KOPT-K1 (cell line): ENCODE measurements around the gene FAM83B.
"Not testable (repeated sequence)": the region's sequence is repeated elsewhere in the genome, so short reads cannot be mapped to it uniquely, and the experiment has no call there.

ENCODE experiments used
- H3K27ac ChIP-seq: fragments of 200-600 bp; sonication (generic); 2 replicates; pipeline ENCODE4 v1.5.1; 2016; ENCODE audit warnings: antibody characterized with exemption, mild to moderate bottlenecking, low read depth, low read length; ENCODE audit not compliant: poor library complexity, severe bottlenecking
- H3K36me3 ChIP-seq: fragments of 200-600 bp; sonication (generic); 2 replicates; pipeline ENCODE4 v1.5.1; 2017; ENCODE audit warnings: antibody characterized with exemption, mild to moderate bottlenecking, low read length, moderate library complexity; ENCODE audit not compliant: insufficient read depth
- H3K9me3 ChIP-seq: fragments of 200-600 bp; sonication (generic); 2 replicates; pipeline ENCODE4 v1.5.1; 2017; ENCODE audit warnings: antibody characterized with exemption, low read length, mild to moderate bottlenecking; ENCODE audit not compliant: insufficient read depth, poor library complexity, severe bottlenecking

Gene FAM83B

DNA sequence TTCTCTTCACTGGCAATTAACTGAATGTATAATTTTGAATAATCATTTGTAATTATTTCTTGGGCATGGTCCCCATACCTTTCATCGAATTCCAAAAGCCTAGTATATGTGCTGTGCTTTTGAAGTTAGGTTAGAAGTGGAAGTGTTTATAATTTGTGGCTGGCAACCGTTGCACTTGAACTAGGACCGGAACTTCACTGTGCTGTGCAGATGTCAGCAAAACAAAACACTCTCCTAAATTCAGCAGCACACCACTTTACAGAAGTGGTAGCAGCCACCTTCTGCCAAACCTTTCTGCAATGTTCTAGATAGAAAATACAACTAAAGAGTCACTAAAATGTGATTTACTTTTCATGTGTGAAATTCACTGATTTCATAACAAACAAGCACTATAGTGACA lies 111.9 kb downstream of the FAM83B start:
- H3K36me3 ChIP-seq = no peaks in the 10 kb centered on the region
- no peak overlapping the region for H3K27ac ChIP-seq
- no peaks in the 10 kb centered on the region for H3K9me3 ChIP-seq

DNA sequence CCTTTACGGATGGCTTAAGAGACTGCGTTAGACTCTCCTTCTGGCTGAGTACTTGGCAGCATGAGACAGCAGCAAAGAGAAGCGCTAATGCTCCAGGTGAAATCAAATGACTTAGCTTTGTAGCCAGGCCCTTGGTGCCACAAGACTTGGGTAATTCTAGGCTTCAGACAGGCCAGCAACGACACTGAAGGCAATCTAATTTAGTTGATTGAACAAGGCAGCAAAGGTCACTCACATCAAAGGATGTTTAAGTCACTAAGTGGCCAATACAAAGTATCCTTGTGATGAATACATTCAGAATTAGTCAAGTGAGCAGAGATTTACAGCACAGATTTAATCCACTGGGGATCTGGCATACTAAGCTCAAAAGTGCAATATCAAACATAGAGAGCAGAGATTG lies 113.2 kb downstream of the FAM83B start:
- H3K9me3 ChIP-seq = no peaks in the 10 kb centered on the region
- no peak overlapping the region for H3K27ac ChIP-seq
- no peaks in the 10 kb centered on the region for H3K36me3 ChIP-seq

DNA sequence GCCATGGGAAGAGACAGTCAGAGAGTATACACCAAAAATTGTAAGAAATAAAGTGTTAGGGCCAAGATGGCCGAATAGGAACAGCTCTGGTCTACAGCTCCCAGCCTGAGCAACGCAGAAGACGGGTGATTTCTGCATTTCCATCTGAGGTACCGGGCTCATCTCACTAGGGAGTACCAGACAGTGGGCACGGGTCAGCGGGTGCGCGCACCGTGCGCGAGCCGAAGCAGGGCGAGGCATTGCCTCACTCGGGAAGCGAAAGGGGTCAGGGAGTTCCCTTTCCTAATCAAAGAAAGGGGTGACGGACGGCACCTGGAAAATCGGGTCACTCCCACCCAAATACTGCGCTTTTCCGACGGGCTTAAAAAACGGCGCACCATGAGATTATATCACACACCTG lies 114.8 kb downstream of the FAM83B start:
- not testable (repeated sequence) for H3K36me3 ChIP-seq, H3K9me3 ChIP-seq, H3K27ac ChIP-seq

DNA sequence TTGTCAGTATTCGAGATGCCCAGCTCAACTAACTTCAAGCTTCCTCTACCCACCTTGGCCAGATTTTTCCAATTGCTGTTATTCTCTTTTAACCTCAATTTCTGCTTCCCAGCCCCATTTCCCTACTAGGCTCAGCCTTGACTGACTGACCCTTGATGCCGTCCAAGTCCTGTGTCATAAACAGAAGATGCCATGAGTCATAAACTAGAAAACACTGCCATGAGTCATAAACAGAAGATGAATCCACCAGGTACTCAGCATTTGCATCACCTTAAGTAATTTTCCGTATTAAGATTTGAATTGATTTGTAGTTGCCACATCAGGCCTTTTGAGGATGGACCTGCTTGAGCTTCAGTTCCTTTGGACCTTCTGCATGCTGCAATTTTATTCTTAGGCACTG lies 123.8 kb downstream of the FAM83B start:
- Histone ChIP-seq H3K9me3 (no peaks in the 10 kb centered on the region), H3K36me3 (no peaks in the 10 kb centered on the region), H3K27ac (no peak overlapping the region)

DNA sequence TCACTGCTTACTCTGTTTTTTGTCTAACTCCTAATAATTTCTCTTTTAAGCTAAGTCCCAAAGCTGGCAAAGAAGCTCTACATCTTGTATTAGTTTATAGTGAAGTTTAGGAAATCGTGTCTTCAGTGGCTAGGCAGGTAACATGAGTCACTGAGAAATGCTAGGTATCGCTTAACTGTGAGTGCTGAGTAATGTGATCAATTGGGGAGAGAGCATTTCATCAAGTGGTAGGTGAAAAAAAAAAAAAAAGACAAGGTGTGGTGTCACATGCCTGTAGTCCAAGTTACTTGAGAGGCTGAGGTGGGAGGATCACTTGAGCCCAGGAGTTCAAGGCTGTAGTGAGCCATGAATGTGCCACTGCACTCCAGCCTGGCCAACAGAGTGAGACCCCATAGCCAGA lies 125.3 kb downstream of the FAM83B start:
- Histone ChIP-seq H3K27ac (no peak overlapping the region), H3K9me3 (no peaks in the 10 kb centered on the region), H3K36me3 (no peaks in the 10 kb centered on the region)

DNA sequence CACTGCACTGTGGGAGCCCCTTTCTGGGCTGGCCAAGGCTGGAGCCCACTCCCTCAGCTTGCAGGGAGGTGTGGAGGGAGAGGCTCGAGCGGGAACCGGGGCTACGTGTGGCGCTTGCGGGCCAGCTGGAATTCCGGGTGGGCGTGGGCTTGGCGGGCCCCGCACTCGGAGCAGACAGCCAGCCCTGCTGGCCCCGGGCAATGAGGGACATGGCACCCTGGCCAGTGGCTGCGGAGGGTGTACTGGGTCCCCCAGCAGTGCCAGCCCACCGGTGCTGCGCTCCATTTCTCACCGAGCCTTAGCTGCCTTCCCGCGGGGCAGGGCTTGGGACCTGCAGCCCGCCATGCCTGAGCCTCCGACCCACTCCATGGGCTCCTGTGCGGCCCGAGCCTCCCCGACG lies 132.6 kb downstream of the FAM83B start:
- H3K9me3 ChIP-seq, H3K27ac ChIP-seq, H3K36me3 ChIP-seq: not testable (repeated sequence)

- Histone ChIP-seq H3K9me3 (no peaks in the 10 kb centered on the region), H3K27ac (no peak overlapping the region), H3K36me3 (no peaks in the 10 kb centered on the region)
Measured at GRCh38 chr6:54980511-54981275, 134.1 kb downstream of the FAM83B start.

GRCh38 chr6:54981276-54981609 lies 134.7 kb downstream of the FAM83B start:
- Histone ChIP-seq H3K36me3 (no peaks in the 10 kb centered on the region), H3K9me3 (no peaks in the 10 kb centered on the region), H3K27ac (no peak overlapping the region)

DNA sequence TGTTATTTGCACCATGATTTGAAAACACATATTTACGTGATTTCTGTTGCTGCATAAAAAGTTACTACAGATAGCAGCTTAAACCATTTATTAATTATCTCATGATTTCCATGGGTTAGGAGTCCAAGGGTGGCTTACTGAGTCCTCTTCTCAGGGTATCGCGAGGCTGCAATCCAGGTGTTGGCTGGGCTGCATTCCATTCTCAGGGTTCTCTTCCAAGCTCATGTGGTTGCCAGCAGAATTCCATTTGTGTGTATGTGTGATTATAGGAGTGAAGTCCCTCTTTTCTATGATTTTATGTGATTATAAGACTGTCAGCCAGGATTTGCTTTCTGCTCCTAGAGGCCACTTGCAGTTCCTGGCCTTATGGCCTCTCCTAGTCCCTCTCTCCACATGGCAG lies 135.1 kb downstream of the FAM83B start:
- no peak overlapping the region for H3K27ac ChIP-seq
- H3K9me3 ChIP-seq = no peaks in the 10 kb centered on the region
- H3K36me3 ChIP-seq = no peaks in the 10 kb centered on the region

DNA sequence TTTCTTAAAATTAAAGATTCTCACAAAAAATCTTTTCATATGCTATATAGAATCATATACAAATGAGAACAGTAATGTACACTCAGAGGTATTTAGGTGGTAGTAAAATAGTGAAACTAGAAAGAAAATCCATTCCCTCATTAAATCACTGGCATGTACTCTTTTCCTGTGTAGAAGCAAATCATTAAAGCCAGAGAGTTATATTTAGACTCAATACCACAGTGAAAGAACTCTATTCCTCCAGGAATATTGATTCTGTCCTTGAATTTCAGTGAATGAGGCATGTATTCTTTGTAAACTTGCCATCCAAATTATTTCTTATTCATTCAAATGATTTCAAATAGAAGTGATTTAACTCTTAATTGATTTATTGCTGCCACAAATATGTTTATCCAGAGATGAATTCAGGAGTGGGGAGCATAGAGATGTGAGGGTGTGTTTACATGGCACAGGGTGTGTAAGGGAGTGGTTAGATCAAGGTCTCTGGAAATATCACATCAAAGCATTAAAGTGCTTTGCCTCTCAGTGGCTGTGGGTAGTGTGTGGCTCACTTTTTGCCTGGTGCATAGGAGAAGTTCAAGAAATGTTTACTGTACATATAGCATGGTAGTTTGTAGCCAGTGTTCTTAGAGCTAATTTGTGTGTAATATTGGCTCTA lies 141.2 kb downstream of the FAM83B start:
- Histone ChIP-seq H3K9me3 (no peaks in the 10 kb centered on the region), H3K27ac (no peak overlapping the region), H3K36me3 (no peaks in the 10 kb centered on the region)

- H3K27ac ChIP-seq = no peak overlapping the region
- H3K36me3 ChIP-seq = no peaks in the 10 kb centered on the region
- no peaks in the 10 kb centered on the region for H3K9me3 ChIP-seq
Measured at GRCh38 chr6:54988576-54988975, 142.0 kb downstream of the FAM83B start.

DNA sequence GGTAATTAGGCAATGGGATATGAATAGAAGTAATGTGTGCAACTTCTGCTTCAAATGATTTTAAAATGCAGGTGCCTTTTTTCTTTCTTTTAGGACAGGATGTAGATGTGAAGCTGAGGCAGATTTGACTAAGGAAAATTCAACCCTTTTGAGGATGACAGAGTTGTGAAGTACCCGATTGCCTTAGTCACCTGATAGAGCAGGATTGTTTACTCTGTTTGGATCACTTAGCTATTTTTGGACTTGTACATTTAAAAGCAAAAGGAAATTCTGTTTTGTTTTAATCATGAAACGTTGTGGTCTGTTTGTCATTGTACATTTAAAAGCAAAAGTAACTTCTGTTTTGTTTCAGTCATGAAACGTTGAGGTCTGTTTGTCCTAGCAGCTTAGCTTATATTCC lies 143.4 kb downstream of the FAM83B start:
- no peaks in the 10 kb centered on the region for H3K36me3 ChIP-seq
- no peaks in the 10 kb centered on the region for H3K9me3 ChIP-seq
- H3K27ac ChIP-seq = no peak overlapping the region
